Stimulated activated naive CD8-positive, alpha-beta T cell treated with anti-CD3 and anti-CD28 coated beads, Interleukin-15, amount 100 ng/mL, for 72 hours (primary cell): ENCODE results near the gene RAB24.
A peak's percentile ranks its signal among the peaks of the same experiment; 100 is the strongest.
"Not testable (repeated sequence)": the region's sequence is repeated elsewhere in the genome, so short reads cannot be mapped to it uniquely, and the experiment has no call there.

Experiments
- ATAC-seq: fragments of 150-1000 bp; cut with Tn5 transposase; 2 replicates; pipeline ENCODE4 v1.10.0; 2021; ENCODE audit warnings: mild to moderate bottlenecking, moderate library complexity
- DNase-seq, 2 donors: peaks; one replicate each; pipeline ENCODE4 v3.0.0; 2021 to 2022
- H3K27ac Mint-ChIP-seq, 2 donors: one replicate each; pipeline ENCODE4 v1.8.0; 2022; ENCODE audit warnings: mild to moderate bottlenecking in 2 of 2, mixed read lengths in 2 of 2, moderate library complexity in 2 of 2
- H3K27me3 Mint-ChIP-seq: one replicate; pipeline ENCODE4 v1.8.0; 2022; ENCODE audit warnings: mixed read lengths
- H3K4me1 Mint-ChIP-seq: one replicate; pipeline ENCODE4 v1.8.0; 2022; ENCODE audit warnings: mild to moderate bottlenecking, mixed read lengths
- H3K4me3 Mint-ChIP-seq, 2 donors: one replicate each; pipeline ENCODE4 v1.8.0; 2022; ENCODE audit warnings: mild to moderate bottlenecking in 2 of 2, mixed read lengths in 2 of 2, moderate library complexity in 1 of 2
- H3K9me3 Mint-ChIP-seq, 2 donors: one replicate each; pipeline ENCODE4 v1.8.0; 2022; ENCODE audit warnings: mixed read lengths in 2 of 2

The RAB24 gene

DNA sequence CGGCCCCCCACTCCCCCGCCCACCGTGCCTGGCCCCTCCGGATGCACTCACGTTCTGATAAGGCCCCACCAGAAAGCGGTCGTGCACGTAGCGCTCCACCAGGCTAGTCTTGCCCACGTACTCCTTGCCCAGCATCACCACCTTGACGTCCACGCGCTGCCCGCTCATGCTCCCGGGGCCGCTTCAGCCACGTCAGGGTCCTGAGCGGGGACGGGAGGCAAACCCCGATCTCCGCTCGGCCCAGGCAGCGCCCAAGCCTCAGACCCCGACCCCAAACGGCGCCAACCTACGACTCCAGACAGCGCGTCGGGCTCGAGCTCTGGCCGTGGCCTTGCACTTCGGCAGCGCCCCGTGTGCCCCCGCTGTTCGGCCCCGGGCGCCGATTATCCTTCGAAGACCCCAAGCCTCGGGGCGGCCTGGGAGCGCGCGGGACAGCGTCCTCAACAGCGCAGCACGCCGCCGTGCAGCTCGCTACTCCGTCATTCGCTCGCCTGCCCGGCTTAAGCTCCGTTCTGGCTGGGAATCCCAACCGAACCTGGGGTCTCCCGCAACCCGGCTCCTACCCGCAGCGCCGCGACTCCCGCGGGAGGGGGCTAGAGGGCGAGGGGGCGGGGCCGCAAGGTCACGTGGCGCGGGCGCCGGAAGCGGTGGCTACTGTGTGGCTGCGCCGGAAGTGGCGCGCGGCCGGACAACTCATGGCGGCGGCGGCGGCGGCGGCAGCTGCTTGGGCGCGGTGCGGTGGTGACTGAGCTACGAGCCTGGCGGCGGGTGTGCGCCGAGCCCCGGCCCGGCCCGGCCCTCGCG is at the start of gene RAB24, which contains the start of gene PRELID1:
Gene RAB24, minus strand, starts transcription at position 599 of the 804 bp plus-strand sequence. Its CDS starts 431 bp downstream, at position 168.
Gene PRELID1, plus strand, starts transcription at position 679 of the 804 bp plus-strand sequence. CDS start 187 bp downstream, outside the sequence.
- H3K27me3 Mint-ChIP-seq: no peaks in the 10 kb centered on the region
- no peaks in the 10 kb centered on the region for H3K9me3 Mint-ChIP-seq
- ATAC-seq (peak; percentile 79), DNase-seq (peak; percentile 89)
- peak within 1 kb of the TSS; percentile 88 to 90 for H3K4me3 Mint-ChIP-seq
- H3K4me1 Mint-ChIP-seq: peaks cover 73% of the 10 kb centered on the region
- H3K27ac Mint-ChIP-seq: peak within 1 kb of the TSS; percentile 80 to 95

DNA sequence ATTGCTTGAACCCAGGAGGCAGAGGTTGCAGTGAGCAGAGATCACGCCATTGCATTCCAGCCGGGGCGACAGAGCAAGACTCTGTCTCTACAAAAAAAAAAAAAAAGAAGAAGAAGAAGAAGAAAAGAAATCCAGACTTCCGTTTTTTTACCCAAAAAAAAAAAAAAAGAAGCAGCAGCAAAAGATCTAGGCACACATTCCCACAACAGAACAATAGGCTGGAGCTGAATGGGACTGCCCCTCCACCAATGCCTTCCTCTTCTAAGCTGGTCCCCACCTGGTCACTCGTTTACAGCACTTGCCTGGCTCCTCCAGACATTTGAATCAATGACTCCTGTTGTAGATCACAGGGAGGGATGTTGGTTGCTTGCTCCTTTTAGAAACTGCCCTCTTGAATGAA is 49.6 kb upstream of the RAB24 start:
- H3K27me3 Mint-ChIP-seq: no peaks in the 10 kb centered on the region
- ATAC-seq (no peak), DNase-seq (no peak)
- H3K4me1 Mint-ChIP-seq: peaks cover 65% of the 10 kb centered on the region
- H3K9me3 Mint-ChIP-seq: peaks cover 11 to 14% of the 10 kb centered on the region in 2 donors
- H3K4me3 Mint-ChIP-seq: peak overlapping the region in 1 of 2 donors; percentile 33
- no peak overlapping the region for H3K27ac Mint-ChIP-seq

DNA sequence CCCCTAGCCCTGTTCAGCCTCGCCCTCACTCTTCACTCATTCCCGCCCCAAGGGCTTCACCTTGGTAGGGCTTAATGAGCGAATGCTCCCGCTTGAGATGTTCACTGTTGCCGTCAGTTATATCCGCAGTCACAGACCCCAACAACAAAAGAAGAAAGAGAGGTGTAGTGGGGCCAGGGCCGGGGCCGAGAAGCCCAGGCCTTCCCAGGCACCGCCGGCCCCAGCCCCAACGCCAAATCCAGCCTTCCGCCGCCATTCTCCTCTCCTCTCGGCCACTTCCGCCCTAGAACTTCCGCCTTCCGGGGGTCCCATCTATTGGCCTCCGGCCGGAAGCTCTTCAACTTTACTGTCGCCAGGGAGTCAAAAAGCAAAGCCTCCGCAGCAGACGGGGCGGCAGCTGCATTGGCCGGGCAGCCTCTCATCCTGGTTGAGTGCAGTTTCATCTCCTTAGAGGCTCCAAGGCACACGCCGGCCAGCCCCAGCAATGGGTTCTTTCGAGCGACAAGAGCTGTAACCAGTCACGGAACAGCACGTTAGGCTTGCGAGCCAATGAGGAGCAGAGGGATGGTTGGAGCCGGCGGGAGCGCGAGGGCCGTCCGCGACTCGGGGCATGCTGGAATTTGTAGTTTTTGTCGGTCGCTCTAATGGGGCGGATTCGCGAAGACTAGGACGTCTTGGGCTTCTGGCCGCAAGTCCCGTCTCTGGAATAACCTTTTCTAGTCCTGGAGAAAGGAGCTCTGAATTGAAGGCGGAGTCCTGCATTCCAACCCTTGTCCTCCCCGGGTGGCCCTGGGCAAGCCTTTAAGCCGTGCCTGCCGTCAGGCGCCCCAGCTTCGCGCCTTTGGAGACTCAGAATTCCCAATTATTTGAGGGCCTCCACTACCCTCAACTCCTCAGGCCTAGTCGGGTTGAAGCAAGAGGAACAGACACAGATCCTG is 48.1 kb upstream of the RAB24 start, which contains the start of gene LMAN2:
Gene LMAN2, minus strand, starts transcription at position 277 of the 938 bp plus-strand sequence. Its CDS starts 21 bp downstream, at position 256.
- Mint-ChIP-seq H3K9me3 (peaks cover 11 to 14% of the 10 kb centered on the region in 2 donors), H3K4me1 (peaks cover 64% of the 10 kb centered on the region), H3K4me3 (peak within 1 kb of the TSS; percentile 97 to 99), H3K27me3 (no peaks in the 10 kb centered on the region), H3K27ac (peak within 1 kb of the TSS; percentile 100)
- ATAC-seq (peak; percentile 98), DNase-seq (peak; percentile 89 to 94)

GRCh38 chr5:177350776-177351391 is 47.4 kb upstream of the RAB24 start:
- H3K4me1 Mint-ChIP-seq: peaks cover 64% of the 10 kb centered on the region
- peak overlapping the region; percentile 97 to 99 for H3K4me3 Mint-ChIP-seq
- no peak for ATAC-seq
- H3K27ac Mint-ChIP-seq: peak overlapping the region; percentile 100
- no peak for DNase-seq
- no peaks in the 10 kb centered on the region for H3K27me3 Mint-ChIP-seq
- H3K9me3 Mint-ChIP-seq: peaks cover 11 to 14% of the 10 kb centered on the region in 2 donors

DNA sequence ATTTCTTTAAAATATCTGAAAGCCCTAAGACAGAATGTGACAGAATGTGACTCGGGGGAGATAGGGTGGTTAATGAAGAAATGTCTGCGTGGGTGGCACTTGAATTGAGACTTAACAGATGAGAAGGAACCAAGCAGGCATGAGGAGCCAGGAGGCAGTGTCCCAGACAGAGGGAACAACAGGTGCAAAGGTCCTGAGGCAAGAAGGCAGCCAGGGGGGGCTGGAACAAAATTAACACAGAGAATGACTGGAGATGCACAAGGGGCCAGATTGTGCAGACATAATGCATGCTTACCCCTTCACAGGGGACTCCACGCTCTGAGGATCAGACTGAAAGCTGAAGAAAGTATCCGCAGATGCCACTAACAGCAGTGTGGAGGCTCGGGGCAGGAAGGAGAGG is 46.2 kb upstream of the RAB24 start:
- peaks cover 2 to 5% of the 10 kb centered on the region in 2 donors for H3K9me3 Mint-ChIP-seq
- peaks cover 54% of the 10 kb centered on the region for H3K4me1 Mint-ChIP-seq
- peak overlapping the region; percentile 85 to 89 for H3K27ac Mint-ChIP-seq

GRCh38 chr5:177349362-177349647 is 45.8 kb upstream of the RAB24 start:
- no peak for DNase-seq
- peaks cover 49% of the 10 kb centered on the region for H3K4me1 Mint-ChIP-seq
- peak overlapping the region; percentile 46 to 97 for H3K4me3 Mint-ChIP-seq
- peaks cover 0 to under 1% of the 10 kb centered on the region in 2 donors for H3K9me3 Mint-ChIP-seq
- peak overlapping the region in 1 of 2 donors; percentile 4 for H3K27ac Mint-ChIP-seq
- no peak for ATAC-seq
- H3K27me3 Mint-ChIP-seq: no peaks in the 10 kb centered on the region

More for the DNA sequence above, 46.2 kb upstream of the RAB24 start:
- ATAC-seq: no peak
- no peak for DNase-seq
- Mint-ChIP-seq H3K4me3 (peak overlapping the region; percentile 97 to 99), H3K27me3 (no peaks in the 10 kb centered on the region)

- H3K27me3 Mint-ChIP-seq: no peaks in the 10 kb centered on the region
- DNase-seq (no peak), ATAC-seq (no peak)
- H3K9me3 Mint-ChIP-seq: no peaks in the 10 kb centered on the region
- no peak overlapping the region for H3K27ac Mint-ChIP-seq
- peaks cover 53% of the 10 kb centered on the region for H3K4me1 Mint-ChIP-seq
- H3K4me3 Mint-ChIP-seq: no peak overlapping the region
These were observed 44.2 kb upstream of the RAB24 start for GRCh38 chr5:177347699-177348098.

DNA sequence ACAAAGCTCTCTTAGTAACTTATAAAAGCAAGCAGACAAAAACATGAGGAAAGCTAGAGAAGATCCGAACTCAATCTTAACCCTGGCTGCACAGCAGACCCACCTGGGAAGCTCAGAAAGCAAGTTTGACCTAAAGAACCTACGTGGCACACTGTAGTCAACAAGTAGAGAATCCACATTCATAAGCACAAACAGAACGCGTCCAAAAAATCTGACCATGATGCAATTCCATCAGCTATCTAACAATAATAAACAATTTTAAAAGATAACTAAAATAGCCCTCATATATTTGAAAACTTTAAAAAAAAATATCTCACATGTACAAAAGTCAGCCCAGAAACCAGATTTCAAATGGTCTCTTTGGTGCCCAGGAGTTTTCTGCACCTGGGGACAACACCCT is 43.3 kb upstream of the RAB24 start:
- Mint-ChIP-seq H3K27me3 (no peaks in the 10 kb centered on the region), H3K27ac (no peak overlapping the region), H3K4me1 (peaks cover 49% of the 10 kb centered on the region), H3K4me3 (no peak overlapping the region), H3K9me3 (no peaks in the 10 kb centered on the region)
- no peak for ATAC-seq
- DNase-seq: no peak

GRCh38 chr5:177344891-177345290 is 41.4 kb upstream of the RAB24 start:
- H3K27ac Mint-ChIP-seq: no peak overlapping the region
- no peak overlapping the region for H3K4me3 Mint-ChIP-seq
- no peak for DNase-seq
- no peaks in the 10 kb centered on the region for H3K9me3 Mint-ChIP-seq
- peaks cover 51% of the 10 kb centered on the region for H3K4me1 Mint-ChIP-seq
- no peak for ATAC-seq
- no peaks in the 10 kb centered on the region for H3K27me3 Mint-ChIP-seq

DNA sequence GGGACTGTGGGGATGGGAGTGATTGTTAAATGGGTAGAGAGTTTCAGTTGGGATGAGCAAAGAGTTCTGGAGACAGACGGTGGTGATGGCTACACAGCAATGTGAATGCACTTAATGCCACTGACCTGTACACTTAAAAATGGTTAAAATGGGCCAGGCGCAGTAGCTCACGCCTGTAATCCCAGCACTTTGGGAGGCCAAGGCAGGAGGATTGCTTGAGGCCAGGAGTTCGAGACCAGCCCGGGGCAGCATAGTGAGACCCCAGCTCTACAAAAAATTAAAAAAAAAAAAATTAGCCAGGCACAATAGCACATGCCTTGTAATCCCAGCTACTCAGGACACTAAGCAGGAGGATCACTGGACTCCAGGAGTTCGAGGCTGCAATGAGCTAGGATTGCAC is 40.3 kb upstream of the RAB24 start:
- H3K9me3 Mint-ChIP-seq: no peaks in the 10 kb centered on the region
- H3K4me3 Mint-ChIP-seq: no peak overlapping the region
- H3K27me3 Mint-ChIP-seq: no peaks in the 10 kb centered on the region
- H3K27ac Mint-ChIP-seq: peak overlapping the region in 1 of 2 donors; percentile 28
- peaks cover 47% of the 10 kb centered on the region for H3K4me1 Mint-ChIP-seq
- ATAC-seq (no peak), DNase-seq (no peak)

DNA sequence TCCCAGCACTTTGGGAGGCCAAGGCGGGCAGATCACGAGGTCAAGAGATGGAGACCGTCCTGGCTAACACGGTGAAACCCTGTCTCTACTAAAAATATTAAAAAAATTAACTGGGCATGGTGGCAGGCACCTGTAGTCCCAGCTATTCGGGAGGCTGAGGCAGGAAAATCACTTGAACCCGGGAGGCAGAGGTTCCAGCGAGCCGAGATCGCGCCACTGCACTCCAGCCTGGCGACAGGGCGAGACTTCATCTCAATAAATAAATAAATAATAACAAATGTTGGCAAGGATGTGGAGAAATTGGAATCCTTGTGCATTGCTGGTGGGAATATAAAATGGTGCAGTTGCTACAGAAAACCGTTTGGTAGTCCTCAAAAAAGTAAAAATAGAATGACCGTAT is 39.5 kb upstream of the RAB24 start:
- not testable (repeated sequence) for ATAC-seq
- H3K4me1 Mint-ChIP-seq: peaks cover 42% of the 10 kb centered on the region

GRCh38 chr5:177339107-177339638 is 35.7 kb upstream of the RAB24 start:
- peaks cover 35% of the 10 kb centered on the region for H3K4me1 Mint-ChIP-seq
- ATAC-seq: no peak
- no peak for DNase-seq
- H3K9me3 Mint-ChIP-seq: no peaks in the 10 kb centered on the region
- H3K27ac Mint-ChIP-seq: no peak overlapping the region
- no peaks in the 10 kb centered on the region for H3K27me3 Mint-ChIP-seq
- H3K4me3 Mint-ChIP-seq: no peak overlapping the region

More for the DNA sequence above, 39.5 kb upstream of the RAB24 start:
- not testable (repeated sequence) for H3K4me3 Mint-ChIP-seq, H3K27ac Mint-ChIP-seq, H3K9me3 Mint-ChIP-seq, H3K27me3 Mint-ChIP-seq, DNase-seq

GRCh38 chr5:177338251-177339106 is 35.0 kb upstream of the RAB24 start:
- no peak overlapping the region for H3K27ac Mint-ChIP-seq
- no peak for ATAC-seq
- peaks cover 32% of the 10 kb centered on the region for H3K4me1 Mint-ChIP-seq
- no peaks in the 10 kb centered on the region for H3K9me3 Mint-ChIP-seq
- no peaks in the 10 kb centered on the region for H3K27me3 Mint-ChIP-seq
- no peak for DNase-seq
- H3K4me3 Mint-ChIP-seq: no peak overlapping the region
